PC-3 (cell line): ENCODE measurements around the gene KSR2.

ENCODE experiments used
- CTCF ChIP-seq: fragments of 300-600 bp; sonication (generic); conservative IDR thresholded peaks from 2 replicates; pipeline ENCODE4 v1.5.1; 2017; ENCODE audit warnings: antibody characterized with exemption, low read depth, mild to moderate bottlenecking, low read length
- EZH2 ChIP-seq: fragments of 300-600 bp; sonication (generic); IDR thresholded peaks from one replicate; pipeline ENCODE4 v1.6.1; 2017; ENCODE audit warnings: antibody characterized with exemption, mild to moderate bottlenecking, low read length; ENCODE audit not compliant: unreplicated experiment

- TF ChIP-seq CTCF (no peak), EZH2 (no peak)
Observed at GRCh38 chr12:117742721-117743120, 226.1 kb downstream of the KSR2 start.
